SHP77 treated with DMSO at 0.1 percent for 48 hours (cell line): ENCODE data around the gene ARID4A.
A peak's percentile ranks its signal among the peaks of the same experiment; 100 is the strongest.
"Not testable (repeated sequence)": the region's sequence is repeated elsewhere in the genome, so short reads cannot be mapped to it uniquely, and the experiment has no call there.

ENCODE experiments used
- DNase-seq: peaks from one replicate; lab custom pipeline; 2025; lab: John Stamatoyannopoulos, UW

ARID4A gene

DNA sequence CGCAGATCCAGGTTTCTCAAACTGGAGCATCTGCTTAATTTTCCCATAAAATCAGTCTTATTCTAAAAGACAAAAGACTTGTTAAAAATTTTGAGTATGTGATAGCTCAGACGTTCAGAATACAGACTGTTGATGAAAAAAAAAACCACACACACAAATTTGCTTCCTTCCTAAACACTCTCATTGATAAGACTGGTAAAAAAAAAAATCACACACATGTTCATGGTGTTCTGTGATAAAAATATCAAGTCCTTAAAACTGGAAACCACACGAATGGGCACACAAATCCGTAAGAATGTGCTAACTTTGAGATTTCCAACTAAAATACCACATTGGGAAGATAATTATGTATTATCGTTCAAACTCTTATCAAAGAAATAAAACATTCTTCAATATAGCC is 6.7 kb upstream of the ARID4A start:
- no peak for DNase-seq

DNA sequence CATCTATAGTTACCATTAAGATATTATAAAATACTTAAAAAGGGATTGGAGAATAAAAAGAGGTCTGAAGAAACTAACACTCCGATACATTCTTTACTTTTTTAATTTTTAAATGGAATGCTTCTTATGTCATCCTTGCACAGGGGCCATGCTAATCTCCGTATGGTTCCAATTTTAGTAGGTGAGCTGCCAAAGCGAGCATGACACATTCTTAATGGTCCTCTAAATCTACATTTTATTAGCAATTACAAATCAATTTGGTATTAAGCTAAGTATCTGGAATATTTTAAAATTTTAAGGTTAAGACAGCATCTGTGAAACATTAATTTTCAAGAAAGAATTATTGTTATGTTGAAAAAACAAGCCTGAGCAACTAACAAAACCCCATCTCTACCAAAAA is 6.2 kb upstream of the ARID4A start:
- no peak for DNase-seq

DNA sequence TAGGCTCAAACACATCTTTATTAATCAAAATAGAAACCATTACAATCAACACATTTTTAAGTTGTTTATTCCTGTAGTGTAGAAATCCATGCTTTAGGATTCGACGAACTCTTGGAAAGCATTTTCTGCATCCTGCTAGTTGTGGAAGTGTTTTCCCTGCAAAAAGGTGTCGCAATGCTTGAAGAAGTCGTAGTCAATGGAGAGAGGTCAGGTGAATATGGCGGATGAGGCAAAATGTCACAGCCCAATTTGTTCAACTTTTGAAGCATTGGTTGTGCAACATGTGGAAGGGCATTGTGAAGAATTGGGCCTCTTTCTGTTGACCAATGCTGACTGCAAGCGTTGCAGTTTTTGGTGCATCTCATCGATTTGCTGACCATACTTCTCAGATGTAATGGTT is 4.2 kb upstream of the ARID4A start:
- DNase-seq = no peak

DNA sequence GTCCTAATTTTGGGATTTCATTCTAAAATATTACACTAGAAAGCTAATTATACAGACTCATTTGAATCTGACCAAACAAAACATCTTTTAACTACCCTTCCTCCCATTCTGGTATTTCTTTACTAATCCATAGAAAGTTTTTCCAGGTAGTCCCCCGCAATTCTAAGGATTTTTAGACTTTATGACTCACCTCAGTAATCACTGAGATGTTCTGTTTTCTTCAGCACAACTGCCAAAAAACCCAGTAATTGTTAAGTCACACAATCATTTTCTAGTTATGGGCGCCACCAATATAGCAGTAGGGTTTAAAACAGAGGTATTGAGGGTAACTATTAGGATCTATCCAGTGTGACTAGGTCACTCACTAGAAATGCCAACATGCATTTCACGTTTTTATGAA is 1.6 kb upstream of the ARID4A start:
- no peak for DNase-seq

DNA sequence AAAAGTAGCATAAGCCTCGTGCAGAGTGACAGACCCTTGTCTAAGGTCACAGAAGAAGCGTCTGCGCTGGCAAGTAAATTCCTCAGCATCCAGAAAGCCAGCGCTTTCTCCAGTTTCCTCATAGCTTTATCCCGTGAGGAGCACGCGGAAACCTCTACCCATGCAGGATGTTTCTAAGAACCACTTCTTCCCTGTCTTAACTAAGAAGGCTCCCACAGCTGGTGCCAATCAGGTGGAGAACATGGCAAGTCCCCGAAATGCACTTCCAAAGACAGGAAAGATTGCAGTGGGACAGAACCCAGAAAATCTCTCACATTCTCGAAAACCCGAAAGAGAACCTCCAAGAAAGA is 968 bp upstream of the ARID4A start:
- DNase-seq = no peak

GRCh38 chr14:58297762-58298476 is 436 bp upstream of the ARID4A start:
- DNase-seq = peak; percentile 100

DNA sequence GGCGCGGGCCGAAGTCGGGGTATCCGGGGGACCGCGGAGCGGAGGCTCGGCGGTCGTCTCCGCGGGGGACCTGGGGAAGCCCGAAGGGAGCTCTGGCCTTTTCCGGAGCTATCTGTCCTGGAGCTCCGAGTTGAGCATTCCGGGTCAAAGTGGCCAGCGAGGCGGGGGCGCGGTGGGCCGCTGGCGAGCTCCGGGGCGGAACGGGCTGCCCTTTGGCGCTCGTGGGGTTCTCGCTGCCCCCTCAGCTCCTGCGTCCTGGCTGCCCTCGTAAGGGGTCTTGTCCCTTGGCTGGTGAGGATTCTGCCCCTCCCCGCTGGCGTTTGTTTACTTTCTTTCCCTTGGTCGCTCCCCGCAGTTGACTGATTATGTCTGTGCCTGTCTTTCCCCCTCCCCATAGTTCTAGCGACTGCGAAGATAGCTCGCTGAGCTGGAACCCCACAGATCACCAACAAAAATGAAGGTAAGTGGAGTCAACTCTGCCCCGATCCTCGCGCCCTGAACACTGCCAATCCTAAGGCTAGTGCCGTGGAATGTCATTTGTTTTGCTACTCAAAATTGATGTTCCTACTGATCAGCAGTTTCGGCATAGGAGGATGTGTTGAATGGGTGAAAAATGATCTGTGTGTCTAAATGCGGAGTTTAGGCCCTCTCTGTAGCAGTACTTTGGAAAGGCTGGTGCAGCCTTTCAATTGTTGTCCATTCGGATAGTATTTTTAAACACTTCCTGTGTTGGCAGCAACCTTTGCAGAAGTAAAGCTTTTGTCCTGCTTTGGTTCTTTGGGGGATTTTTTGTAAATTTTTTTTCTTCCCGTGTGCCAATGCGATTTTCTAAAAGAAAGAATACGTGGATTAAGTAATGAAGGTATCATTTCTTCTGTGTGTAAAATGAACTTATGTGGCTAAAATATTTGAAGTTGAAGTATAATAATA is 1.3 kb downstream of the ARID4A start:
- DNase-seq = no peak

DNA sequence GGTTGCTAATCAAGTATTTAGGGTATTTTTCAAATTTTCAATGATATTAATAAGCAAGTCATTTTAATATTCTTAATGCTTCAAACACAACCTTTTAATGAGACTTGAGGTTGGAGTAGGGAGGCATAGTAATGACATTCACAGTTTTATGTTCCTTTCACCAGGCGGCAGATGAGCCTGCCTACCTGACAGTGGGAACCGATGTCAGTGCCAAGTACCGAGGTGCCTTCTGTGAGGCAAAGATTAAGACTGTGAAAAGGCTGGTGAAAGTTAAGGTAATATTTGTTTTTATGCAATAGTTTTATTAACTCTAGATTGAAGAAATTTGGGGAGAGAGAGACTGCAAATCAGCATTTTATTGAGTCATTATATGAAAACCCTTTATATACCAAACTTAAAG is 3.1 kb downstream of the ARID4A start:
- DNase-seq = no peak

- DNase-seq = no peak
Observed at GRCh38 chr14:58305730-58306129, 7.4 kb downstream of the ARID4A start.

DNA sequence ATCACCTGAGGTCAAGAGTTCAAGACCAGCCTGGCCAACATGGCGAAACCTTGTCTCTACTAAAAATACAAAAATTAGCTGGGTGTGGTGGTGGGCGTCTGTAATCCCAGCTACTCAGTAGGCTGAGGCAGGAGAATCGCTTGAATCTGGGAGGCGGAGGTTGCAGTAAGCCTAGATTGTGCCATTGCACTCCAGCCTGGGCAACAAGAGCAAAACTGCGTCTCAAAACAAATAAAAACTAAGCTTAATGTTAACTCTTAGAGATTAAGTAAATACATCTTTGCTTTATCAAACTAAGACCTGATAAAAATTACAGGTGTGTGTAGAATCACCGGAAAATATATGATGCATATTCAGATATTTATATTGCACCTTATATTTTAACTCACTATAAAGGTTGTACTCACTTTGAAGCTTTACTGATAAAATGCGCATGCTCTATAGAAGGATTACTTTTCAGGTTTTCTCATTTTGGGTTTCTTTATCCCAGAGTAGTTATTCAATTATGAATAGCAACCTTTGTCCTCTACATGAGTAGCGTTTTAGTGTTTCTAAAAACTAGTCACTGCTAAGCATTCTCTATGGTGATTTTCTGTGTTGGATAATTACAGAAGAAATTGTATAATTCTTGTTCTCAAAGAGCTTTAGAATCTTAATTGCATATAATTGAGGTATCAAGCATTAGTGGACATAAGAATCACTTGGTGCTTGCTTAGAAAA is 9.4 kb downstream of the ARID4A start:
- DNase-seq = no peak

GRCh38 chr14:58309086-58309485 is 10.7 kb downstream of the ARID4A start:
- DNase-seq = no peak

- no peak for DNase-seq
Observed at GRCh38 chr14:58313699-58314098, 15.3 kb downstream of the ARID4A start.

DNA sequence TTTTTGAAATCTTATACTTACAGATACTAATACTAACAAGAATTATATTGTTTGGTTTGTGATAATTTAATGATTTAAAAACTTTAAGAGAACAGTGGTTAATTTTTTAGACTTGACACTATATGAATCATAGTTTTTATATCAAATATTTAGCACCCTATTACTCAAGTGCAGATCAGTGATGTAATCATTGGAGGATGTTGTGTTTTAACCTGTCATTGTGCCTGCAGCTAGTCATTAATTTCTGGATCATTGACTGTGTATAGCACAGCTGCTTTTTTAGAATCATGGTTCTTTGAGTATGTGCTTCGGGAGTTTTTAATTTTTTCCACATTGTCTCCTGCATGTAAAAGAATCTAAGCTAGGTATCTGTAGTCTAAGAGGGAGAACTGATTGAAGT is 17.3 kb downstream of the ARID4A start:
- no peak for DNase-seq

- no peak for DNase-seq
Observed at GRCh38 chr14:58327019-58327418, 28.7 kb downstream of the ARID4A start.

DNA sequence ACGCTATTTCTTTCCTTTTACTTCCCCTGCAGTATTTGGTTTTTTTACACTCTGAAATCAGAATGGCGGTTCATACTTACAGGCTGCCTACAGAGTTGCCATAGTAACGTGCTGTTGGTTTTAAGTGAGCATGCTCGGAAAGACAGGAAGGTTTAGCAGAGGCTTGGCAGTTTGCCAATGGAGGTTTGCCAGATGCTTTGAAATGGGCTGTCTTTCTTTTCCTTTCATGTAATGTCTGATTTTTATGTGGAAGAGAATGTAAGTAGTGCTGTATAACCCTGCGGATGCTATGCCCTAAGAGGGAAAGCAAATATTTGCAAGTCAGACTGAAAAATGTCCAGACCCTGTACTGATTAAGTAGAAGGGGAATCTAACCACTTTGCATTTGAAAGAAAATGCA is 32.8 kb downstream of the ARID4A start:
- DNase-seq = peak; percentile 99

DNA sequence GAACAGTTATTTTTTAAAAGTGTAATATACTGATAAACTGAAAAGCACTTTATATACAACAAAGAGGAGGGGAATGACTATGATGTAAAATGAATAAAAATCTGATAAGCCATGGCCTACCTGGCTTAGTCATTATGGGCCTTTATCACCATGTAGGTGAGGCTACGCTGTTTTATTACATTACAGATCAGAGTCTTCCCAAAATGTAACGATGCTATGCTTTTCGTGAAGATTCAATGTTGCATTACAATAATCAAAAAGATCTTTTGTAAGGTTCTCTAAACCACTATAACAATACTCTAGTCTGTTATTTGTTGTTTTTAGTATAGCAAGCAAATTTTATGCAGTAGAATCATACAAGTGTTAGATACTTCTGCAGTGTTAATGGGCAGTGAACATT is 34.2 kb downstream of the ARID4A start:
- DNase-seq = no peak

DNA sequence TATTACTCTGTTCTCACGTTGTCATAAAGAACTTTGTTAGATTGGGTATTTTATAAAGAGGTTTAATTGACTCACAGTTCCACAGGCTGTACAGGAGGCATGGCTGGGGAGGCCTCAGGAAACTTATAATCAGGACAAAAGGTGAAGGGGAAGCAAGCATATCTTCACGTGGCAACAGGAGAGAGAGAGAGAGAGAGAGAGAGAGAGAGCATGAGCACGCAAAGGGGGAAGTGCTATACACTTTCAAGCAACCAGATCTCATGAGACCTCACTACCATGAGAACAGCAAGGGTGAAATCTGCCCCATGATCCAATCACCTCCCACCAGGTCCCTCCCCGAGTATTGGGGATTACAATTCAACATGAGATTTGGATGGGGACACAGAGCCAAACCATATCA is 41.3 kb downstream of the ARID4A start:
- not testable (repeated sequence) for DNase-seq

DNA sequence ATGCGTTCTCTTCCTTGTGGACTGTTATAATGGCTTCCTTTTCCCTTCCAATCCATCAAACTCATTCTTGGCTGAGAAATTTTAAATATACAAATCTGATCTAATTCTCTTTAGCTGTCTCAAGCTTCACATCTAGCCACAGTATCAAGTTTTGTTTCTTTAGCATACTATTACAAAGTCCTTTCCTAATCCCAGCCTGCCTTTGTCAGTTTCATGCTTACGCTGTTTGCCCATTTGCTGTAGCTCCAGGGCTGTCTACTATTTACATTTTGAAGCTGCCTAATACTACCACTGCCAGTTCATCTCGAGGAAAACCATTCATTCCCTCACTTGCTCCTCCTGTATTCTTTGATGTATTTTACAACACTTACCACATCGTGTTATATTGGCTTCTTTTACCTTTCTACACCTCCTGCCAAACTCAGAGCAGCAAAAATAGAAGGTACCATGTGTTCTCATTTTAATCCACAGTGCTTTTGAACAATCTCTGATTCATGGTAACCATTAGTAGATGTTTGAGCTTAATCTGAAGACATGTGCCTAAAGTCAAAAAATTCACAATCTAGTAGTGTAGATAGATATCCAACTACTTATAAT is 42.9 kb downstream of the ARID4A start:
- no peak for DNase-seq

DNA sequence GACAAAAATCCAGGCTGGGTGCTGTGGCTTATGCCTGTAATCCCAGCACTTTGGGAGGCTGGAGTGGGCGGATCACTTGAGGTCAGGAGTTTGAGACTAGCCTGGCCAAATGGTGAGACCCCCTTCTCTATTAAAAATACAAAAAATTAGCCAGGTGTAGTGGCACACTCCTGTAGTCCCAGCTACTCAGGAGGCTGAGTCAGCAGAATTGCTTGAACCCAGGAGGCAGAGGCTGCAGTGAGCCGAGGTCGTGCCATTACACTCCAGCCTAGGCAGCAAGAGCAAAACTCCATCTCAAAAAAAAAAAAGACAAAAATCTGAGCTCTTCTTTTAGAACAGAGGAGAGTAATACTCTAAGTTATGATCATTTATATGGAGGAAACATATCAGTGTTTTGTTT is 45.2 kb downstream of the ARID4A start:
- not testable (repeated sequence) for DNase-seq

GRCh38 chr14:58353516-58354299 is 55.4 kb downstream of the ARID4A start:
- no peak for DNase-seq

DNA sequence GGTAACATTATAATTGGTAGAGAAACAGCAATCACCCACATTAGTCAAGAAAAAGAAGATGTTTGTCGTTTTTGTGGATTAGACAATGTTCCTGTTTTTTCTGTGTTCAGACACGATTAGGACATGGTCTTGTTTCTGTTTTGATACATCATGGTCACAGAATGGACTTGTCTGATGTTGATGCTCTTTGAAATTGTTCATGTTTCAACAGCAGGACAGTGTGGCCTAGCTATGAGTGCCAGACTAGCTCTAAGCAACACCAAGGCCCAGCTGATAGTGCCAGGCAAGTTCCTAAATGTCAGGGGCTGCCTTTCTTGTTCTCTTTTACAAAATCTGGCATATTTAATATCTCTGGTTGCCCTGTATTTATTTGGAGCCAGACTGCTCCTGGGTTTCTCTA is 56.5 kb downstream of the ARID4A start:
- DNase-seq = no peak

DNA sequence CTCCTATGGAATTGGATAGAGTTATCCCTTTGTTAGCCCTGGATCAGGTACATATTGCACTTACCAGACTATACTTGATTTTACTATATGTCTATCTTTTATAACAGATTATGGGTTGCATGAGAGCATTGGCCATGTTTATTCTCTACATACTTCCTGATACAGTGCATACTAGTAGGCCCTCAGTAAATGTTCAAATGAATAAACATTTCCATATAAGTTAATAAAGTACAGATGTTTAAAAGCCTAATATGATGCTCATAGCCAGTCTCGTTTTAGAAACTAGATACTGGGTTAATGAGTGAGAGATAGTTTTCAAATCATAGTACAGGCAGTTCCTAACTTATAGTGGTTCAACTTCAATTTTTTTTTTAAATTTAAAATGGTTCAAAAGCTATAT is 57.9 kb downstream of the ARID4A start:
- DNase-seq = no peak
